Colonic mucosa (tissue), 4 donors: ENCODE measurements around the gene LHCGR. TPM values are rescaled to one million over a fixed set of nuclear protein-coding genes. Genes with fewer than 3 reads are reported as not detected.

Experiments
- DNase-seq: peaks from one replicate; pipeline ENCODE4 v3.0.0-alpha.2; 2020
- H3K27ac ChIP-seq: fragments of 200-600 bp; one replicate; pipeline ENCODE4 v1.8.0; 2021
- H3K27me3 ChIP-seq: fragments of 200-600 bp; one replicate; pipeline ENCODE4 v1.8.0; 2021
- H3K36me3 ChIP-seq: fragments of 200-600 bp; one replicate; pipeline ENCODE4 v1.8.0; 2021
- H3K4me1 ChIP-seq: fragments of 200-600 bp; one replicate; pipeline ENCODE4 v1.8.0; 2021; ENCODE audit warnings: mild to moderate bottlenecking
- H3K4me3 ChIP-seq: fragments of 200-600 bp; one replicate; pipeline ENCODE4 v1.8.0; 2021
- H3K9ac ChIP-seq, 2 donors: one replicate each; pipeline ENCODE4 v1.7.0; 2013; ENCODE audit warnings: control low read depth in 2 of 2, low read depth in 2 of 2, low read length in 2 of 2
- H3K9me3 ChIP-seq: fragments of 200-600 bp; one replicate; pipeline ENCODE4 v1.8.0; 2021
- intact Hi-C: fragments of 100-400 bp; cut with DNase I; formaldehyde crosslinking; loops from one replicate; pipeline ENCODE4 v1.14.1; 2022
- total RNA-seq, 2 donors: library from RNA; stranded (reverse); fragmentation: NEBNext Ultra II Directional in 1 of 2; extraction: Animal tissue kit (Norgen Biotek cat#: 25700) in 1 of 2; gene quantifications; one replicate each; pipeline ENCODE4 v1.2.1, GENCODE V29; 2021
- TF ChIP-seq, protein P1 (sequence below): fragments of 200-600 bp; IDR thresholded peaks from one replicate; pipeline ENCODE4 v1.8.0; 2022; ENCODE audit warnings: antibody characterized with exemption, mild to moderate bottlenecking
- donor health status: healthy.
- donor health status: DM: no; HTN: no; CAD: no.
- donor health status: DM: no; HTN: no; CAD: no.

The LHCGR gene
- total RNA-seq, 2 donors from 2014 or later = not detected

DNA sequence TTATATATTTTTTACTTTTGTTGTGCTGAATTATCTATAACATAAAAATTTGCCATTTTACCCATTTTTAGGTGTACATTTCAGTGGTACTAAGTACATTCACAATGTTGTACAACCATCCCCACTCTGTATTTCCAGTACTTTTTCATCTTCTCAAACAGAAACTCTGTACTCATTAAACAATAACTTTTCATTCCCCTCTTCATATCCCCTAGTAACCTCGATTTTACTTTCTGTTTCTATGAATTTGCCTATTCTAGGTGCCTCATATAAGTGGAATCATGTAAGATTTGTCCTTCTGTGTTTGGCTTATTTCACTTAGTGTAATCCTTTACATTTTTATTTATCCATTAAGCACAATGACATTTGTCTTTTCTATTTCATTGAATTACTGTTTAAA, 86.5 kb downstream of the LHCGR start:
- Histone ChIP-seq H3K9me3 (no peaks in the 10 kb centered on the region), H3K4me3 (no peak overlapping the region), H3K36me3 (no peaks in the 10 kb centered on the region), H3K9ac (no peak overlapping the region), H3K4me1 (no peaks in the 10 kb centered on the region), H3K27me3 (no peaks in the 10 kb centered on the region), H3K27ac (no peak overlapping the region)
- intact Hi-C loops = no loop called here
- TF ChIP-seq, protein P1, sequence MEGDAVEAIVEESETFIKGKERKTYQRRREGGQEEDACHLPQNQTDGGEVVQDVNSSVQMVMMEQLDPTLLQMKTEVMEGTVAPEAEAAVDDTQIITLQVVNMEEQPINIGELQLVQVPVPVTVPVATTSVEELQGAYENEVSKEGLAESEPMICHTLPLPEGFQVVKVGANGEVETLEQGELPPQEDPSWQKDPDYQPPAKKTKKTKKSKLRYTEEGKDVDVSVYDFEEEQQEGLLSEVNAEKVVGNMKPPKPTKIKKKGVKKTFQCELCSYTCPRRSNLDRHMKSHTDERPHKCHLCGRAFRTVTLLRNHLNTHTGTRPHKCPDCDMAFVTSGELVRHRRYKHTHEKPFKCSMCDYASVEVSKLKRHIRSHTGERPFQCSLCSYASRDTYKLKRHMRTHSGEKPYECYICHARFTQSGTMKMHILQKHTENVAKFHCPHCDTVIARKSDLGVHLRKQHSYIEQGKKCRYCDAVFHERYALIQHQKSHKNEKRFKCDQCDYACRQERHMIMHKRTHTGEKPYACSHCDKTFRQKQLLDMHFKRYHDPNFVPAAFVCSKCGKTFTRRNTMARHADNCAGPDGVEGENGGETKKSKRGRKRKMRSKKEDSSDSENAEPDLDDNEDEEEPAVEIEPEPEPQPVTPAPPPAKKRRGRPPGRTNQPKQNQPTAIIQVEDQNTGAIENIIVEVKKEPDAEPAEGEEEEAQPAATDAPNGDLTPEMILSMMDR = no peak
- no peak for DNase-seq

DNA sequence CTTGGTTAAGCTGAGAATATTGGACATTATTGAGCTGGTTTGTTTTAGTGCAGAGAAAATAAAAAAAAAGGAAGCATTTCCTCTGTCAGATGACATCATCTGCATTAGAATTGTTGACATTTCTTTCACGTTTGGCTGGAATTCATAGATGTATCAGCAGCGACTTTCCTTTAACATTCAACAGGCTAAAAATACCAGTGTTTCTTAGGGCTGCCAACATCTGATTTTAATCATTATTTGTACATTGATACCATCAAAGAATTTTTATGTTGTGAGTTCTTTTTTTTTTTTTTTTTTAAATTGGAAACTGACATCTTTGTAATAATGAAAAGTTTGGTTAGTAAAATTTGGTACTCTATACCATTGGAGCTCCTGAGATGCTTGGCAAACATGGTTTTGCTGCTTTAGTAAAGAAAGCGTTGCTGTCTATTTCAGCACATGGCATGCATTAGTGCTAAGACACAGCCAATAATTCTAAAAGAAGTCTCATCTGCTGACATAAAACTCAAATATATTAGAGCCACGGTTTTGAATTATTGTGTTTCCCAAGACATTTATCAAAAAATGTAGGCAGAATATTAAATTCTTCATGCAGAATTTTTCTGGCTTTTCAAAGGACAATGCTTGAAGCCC, 104.2 kb downstream of the LHCGR start:
- Histone ChIP-seq H3K4me1 (no peaks in the 10 kb centered on the region), H3K4me3 (no peak overlapping the region), H3K9ac (no peak overlapping the region), H3K36me3 (no peaks in the 10 kb centered on the region), H3K27ac (no peak overlapping the region), H3K9me3 (no peaks in the 10 kb centered on the region), H3K27me3 (no peaks in the 10 kb centered on the region)
- intact Hi-C loops = no loop called here
- no peak for DNase-seq
- TF ChIP-seq, protein P1 = no peak

DNA sequence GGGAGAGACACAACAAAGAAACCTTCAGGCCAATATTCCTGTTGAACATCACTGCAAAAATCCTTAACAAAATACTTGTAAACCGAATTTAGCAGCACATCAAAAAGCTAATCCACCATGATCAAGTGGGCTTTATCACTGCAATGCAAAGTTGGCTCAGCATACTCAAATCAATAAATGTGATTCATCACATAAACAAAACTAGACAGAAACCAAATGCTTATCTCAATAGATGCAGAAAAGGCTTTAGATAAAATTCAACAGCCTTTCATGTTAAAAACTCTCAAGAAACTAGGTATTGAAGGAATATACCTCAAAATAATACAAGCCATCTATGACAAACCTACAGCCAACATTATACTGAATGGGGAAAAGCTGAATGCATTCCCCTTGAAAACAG, 117.3 kb downstream of the LHCGR start:
- H3K4me1 ChIP-seq = no peaks in the 10 kb centered on the region
- H3K9me3 ChIP-seq = no peaks in the 10 kb centered on the region
- H3K4me3 ChIP-seq = no peak overlapping the region
- no peaks in the 10 kb centered on the region for H3K27me3 ChIP-seq
- no peaks in the 10 kb centered on the region for H3K36me3 ChIP-seq
- H3K27ac ChIP-seq = no peak overlapping the region
- intact Hi-C loops = no loop called here
- H3K9ac ChIP-seq = no peak overlapping the region
- no peak for DNase-seq
- TF ChIP-seq, protein P1 = no peak

Other genes starting within 250 kb of the LHCGR start
- 10 to 100 TPM in 1 of 2 donors, 1 to 10 TPM in 1; 2.1 to 11.9 TPM for gene STON1, start 225.6 kb downstream of the LHCGR start, total RNA-seq
- gene GTF2A1L, start 137.9 kb downstream of the LHCGR start, total RNA-seq = 1 to 10 TPM in 1 of 2 donors, not detected in 1; 1.5 TPM